Liver (tissue), 9 donors: ENCODE results near the gene TUB. TPM values are rescaled to one million over a fixed set of nuclear protein-coding genes. Genes with fewer than 3 reads are reported as not detected.

Experiments
- DNase-seq: peaks from one replicate; pipeline ENCODE4 v3.0.0-alpha.2; 2017; ENCODE audit warnings: low spot score
- H3K27ac ChIP-seq, 2 donors: one replicate each; pipeline ENCODE4 v1.7.0; 2013; ENCODE audit warnings: inconsistent platforms in 2 of 2, low read length in 2 of 2, control low read depth in 1 of 2, low read depth in 1 of 2, mild to moderate bottlenecking in 1 of 2
- H3K27me3 ChIP-seq, 4 donors: one replicate each; pipeline versions ENCODE4 v1.6.1 to v1.7.0; 2013; ENCODE audit warnings: low read length in 3 of 4, inconsistent platforms in 1 of 4, mild to moderate bottlenecking in 1 of 4, moderate library complexity in 1 of 4; ENCODE audit not compliant: control insufficient read depth in 4 of 4, insufficient read depth in 4 of 4
- H3K36me3 ChIP-seq, 4 donors: one replicate each; pipeline versions ENCODE4 v1.6.1 to v1.7.0; 2013; ENCODE audit warnings: low read length in 3 of 4, mild to moderate bottlenecking in 3 of 4, low read depth in 1 of 4, moderate library complexity in 1 of 4; ENCODE audit not compliant: control insufficient read depth in 4 of 4, insufficient read depth in 3 of 4
- H3K4me1 ChIP-seq, 4 donors: one replicate each; pipeline versions ENCODE4 v1.6.1 to v1.7.0; 2013; ENCODE audit warnings: low read length in 3 of 4, mild to moderate bottlenecking in 3 of 4, moderate library complexity in 1 of 4; ENCODE audit not compliant: control insufficient read depth in 4 of 4, insufficient read depth in 4 of 4
- H3K4me3 ChIP-seq, 3 donors: one replicate each; pipeline versions ENCODE4 v1.6.1 to v1.7.0; 2013; ENCODE audit warnings: low read length in 3 of 3, control low read depth in 1 of 3, low read depth in 1 of 3, mild to moderate bottlenecking in 1 of 3
- H3K9ac ChIP-seq, 2 donors: one replicate each; pipeline ENCODE4 v1.7.0; 2013; ENCODE audit warnings: low read length in 2 of 2, mild to moderate bottlenecking in 2 of 2, moderate library complexity in 2 of 2, control low read depth in 1 of 2, low read depth in 1 of 2
- H3K9me3 ChIP-seq, 4 donors: one replicate each; pipeline versions ENCODE4 v1.6.1 to v1.7.0; 2013; ENCODE audit warnings: low read length in 3 of 4; ENCODE audit not compliant: control insufficient read depth in 4 of 4
- FOXA2 ChIP-seq: IDR thresholded peaks from 2 replicates; pipeline ENCODE4 v1.6.1; 2016; ENCODE audit warnings: antibody characterized with exemption
- GABPA ChIP-seq, 2 donors: IDR thresholded peaks in 1 of 2; conservative IDR thresholded peaks in 1 of 2; 2 replicates each; pipeline ENCODE4 v1.6.1; 2016; ENCODE audit warnings: antibody characterized with exemption in 2 of 2, mild to moderate bottlenecking in 1 of 2, moderate library complexity in 1 of 2
- HNF4A ChIP-seq, 2 donors: conservative IDR thresholded peaks; 2 replicates each; pipeline ENCODE4 v1.6.1; 2016; ENCODE audit warnings: antibody characterized with exemption in 2 of 2, mild to moderate bottlenecking in 2 of 2
- JUND ChIP-seq, 2 donors: IDR thresholded peaks; 2 replicates each; pipeline ENCODE4 v1.6.1; 2016; ENCODE audit warnings: antibody characterized with exemption in 2 of 2
- NR2F2 ChIP-seq: IDR thresholded peaks from 2 replicates; pipeline ENCODE4 v1.6.1; 2016; ENCODE audit warnings: antibody characterized with exemption
- RAD21 ChIP-seq, 2 donors: IDR thresholded peaks; 2 replicates each; pipeline ENCODE4 v1.6.1; 2016; ENCODE audit warnings: antibody characterized with exemption in 2 of 2, mild to moderate bottlenecking in 2 of 2
- RXRA ChIP-seq, 2 donors: IDR thresholded peaks; 2 replicates each; pipeline ENCODE4 v1.6.1; 2017 to 2018; ENCODE audit warnings: antibody characterized with exemption in 2 of 2, mild to moderate bottlenecking in 1 of 2
- SP1 ChIP-seq: IDR thresholded peaks from 2 replicates; pipeline ENCODE4 v1.6.1; 2018; ENCODE audit warnings: antibody characterized with exemption, mild to moderate bottlenecking
- TAF1 ChIP-seq: conservative IDR thresholded peaks from 2 replicates; pipeline ENCODE4 v1.6.1; 2016; ENCODE audit warnings: antibody characterized with exemption, mild to moderate bottlenecking
- YY1 ChIP-seq: IDR thresholded peaks from 2 replicates; pipeline ENCODE4 v1.6.1; 2016; ENCODE audit warnings: antibody characterized with exemption, mild to moderate bottlenecking
- WGBS: extraction: QIAGEN DNeasy Blood & Tissue Kit; methylation state at CpG from one replicate; pipeline ENCODE4 v1.1.7; 2013; 5-methylcytosine and 5-hydroxymethylcytosine counted together
- polyA plus RNA-seq, 2 donors: library from polyadenylated mRNA; stranded (reverse) in 1 of 2; unstranded in 1 of 2; fragments of 200-250 nt in 1 of 2; fragments of >200 nt in 1 of 2; fragmentation: Nextera tagmentation in 1 of 2; extraction: Ambion mirVana in 1 of 2; gene quantifications; one replicate each; pipeline versions ENCODE4 v1.2.1 to v1.2.3, GENCODE V29; 2013 to 2015
- total RNA-seq, 2 donors: library from RNA; depleted of rRNA; stranded (reverse); fragments of >200 nt; gene quantifications; one replicate each; pipeline ENCODE4 v1.2.3, GENCODE V29; 2014
- TF ChIP-seq, protein P1 (sequence below): IDR thresholded peaks from 2 replicates; pipeline ENCODE4 v1.6.1; 2016; ENCODE audit warnings: antibody characterized with exemption
- TF ChIP-seq, protein P2 (sequence below): fragments of 150-350 bp; IDR thresholded peaks from 2 replicates; pipeline ENCODE4 v1.5.1; 2017; ENCODE audit warnings: improper control_type of control experiment, low read depth, low read length; ENCODE audit not compliant: missing input control
- TF ChIP-seq, protein P3 (sequence below): IDR thresholded peaks from 2 replicates; pipeline ENCODE4 v1.6.1; 2016; ENCODE audit warnings: antibody characterized with exemption
- TF ChIP-seq, protein P4 (sequence below): IDR thresholded peaks from 2 replicates; pipeline ENCODE4 v1.6.1; 2016; ENCODE audit warnings: antibody characterized with exemption
- TF ChIP-seq, protein P5 (sequence below): IDR thresholded peaks from 2 replicates; pipeline ENCODE4 v1.6.1; 2016; ENCODE audit warnings: antibody characterized with exemption, mild to moderate bottlenecking
- donor health status: healthy.
- donor health status: healthy.
- donor health status: healthy.
- donor health status: healthy.
- donor health status: healthy.

The TUB gene
- total and polyA plus RNA-seq, 4 donors = 0.15 to 1.3 (median 0.66) TPM

DNA sequence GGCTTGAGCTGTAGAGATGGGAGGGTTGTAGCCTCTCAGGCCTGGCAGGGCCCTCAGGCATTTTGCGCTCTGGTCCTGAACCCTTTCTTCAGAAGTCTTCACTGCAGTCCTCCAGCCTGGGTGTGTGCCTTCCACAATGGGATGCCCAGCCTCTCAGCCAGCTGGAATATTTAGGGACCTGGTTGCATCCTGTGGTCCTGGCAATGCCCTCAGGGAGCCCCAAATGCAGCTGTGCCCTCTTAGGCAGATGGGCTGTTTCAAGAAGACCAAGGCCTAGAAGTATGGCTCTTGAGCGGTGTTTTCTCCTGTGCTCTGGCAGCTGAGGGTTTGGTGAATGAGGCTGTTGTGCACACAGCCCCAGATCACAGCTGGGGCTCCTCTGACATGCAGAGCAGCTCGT is 6.7 kb downstream of the TUB start:
- Histone ChIP-seq H3K9ac (no peak overlapping the region), H3K4me3 (no peak overlapping the region), H3K27ac (no peak overlapping the region), H3K36me3 (no peaks in the 10 kb centered on the region), H3K27me3 (no peaks in the 10 kb centered on the region), H3K9me3 (no peaks in the 10 kb centered on the region), H3K4me1 (no peaks in the 10 kb centered on the region)
- 78% methylated on average over 3 of the region's 3 CpGs for WGBS
- DNase-seq = no peak
- TF ChIP-seq, protein P1, sequence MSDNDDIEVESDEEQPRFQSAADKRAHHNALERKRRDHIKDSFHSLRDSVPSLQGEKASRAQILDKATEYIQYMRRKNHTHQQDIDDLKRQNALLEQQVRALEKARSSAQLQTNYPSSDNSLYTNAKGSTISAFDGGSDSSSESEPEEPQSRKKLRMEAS = no peak
- TF ChIP-seq, protein P2, sequence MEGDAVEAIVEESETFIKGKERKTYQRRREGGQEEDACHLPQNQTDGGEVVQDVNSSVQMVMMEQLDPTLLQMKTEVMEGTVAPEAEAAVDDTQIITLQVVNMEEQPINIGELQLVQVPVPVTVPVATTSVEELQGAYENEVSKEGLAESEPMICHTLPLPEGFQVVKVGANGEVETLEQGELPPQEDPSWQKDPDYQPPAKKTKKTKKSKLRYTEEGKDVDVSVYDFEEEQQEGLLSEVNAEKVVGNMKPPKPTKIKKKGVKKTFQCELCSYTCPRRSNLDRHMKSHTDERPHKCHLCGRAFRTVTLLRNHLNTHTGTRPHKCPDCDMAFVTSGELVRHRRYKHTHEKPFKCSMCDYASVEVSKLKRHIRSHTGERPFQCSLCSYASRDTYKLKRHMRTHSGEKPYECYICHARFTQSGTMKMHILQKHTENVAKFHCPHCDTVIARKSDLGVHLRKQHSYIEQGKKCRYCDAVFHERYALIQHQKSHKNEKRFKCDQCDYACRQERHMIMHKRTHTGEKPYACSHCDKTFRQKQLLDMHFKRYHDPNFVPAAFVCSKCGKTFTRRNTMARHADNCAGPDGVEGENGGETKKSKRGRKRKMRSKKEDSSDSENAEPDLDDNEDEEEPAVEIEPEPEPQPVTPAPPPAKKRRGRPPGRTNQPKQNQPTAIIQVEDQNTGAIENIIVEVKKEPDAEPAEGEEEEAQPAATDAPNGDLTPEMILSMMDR = no peak
- TF ChIP-seq, protein P3, sequence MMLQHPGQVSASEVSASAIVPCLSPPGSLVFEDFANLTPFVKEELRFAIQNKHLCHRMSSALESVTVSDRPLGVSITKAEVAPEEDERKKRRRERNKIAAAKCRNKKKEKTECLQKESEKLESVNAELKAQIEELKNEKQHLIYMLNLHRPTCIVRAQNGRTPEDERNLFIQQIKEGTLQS = no peak
- no peak for TF ChIP-seq YY1
- TF ChIP-seq, protein P4, sequence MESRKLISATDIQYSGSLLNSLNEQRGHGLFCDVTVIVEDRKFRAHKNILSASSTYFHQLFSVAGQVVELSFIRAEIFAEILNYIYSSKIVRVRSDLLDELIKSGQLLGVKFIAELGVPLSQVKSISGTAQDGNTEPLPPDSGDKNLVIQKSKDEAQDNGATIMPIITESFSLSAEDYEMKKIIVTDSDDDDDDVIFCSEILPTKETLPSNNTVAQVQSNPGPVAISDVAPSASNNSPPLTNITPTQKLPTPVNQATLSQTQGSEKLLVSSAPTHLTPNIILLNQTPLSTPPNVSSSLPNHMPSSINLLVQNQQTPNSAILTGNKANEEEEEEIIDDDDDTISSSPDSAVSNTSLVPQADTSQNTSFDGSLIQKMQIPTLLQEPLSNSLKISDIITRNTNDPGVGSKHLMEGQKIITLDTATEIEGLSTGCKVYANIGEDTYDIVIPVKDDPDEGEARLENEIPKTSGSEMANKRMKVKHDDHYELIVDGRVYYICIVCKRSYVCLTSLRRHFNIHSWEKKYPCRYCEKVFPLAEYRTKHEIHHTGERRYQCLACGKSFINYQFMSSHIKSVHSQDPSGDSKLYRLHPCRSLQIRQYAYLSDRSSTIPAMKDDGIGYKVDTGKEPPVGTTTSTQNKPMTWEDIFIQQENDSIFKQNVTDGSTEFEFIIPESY = no peak
- TF ChIP-seq FOXA2 = no peak
- TF ChIP-seq JUND (IDR thresholded peaks at IDR 0.05) = no peak
- no peak for TF ChIP-seq HNF4A (conservative IDR thresholded peaks at IDR 0.05)
- TF ChIP-seq GABPA (IDR thresholded peaks at IDR 0.05 in 1 of 2, conservative IDR thresholded peaks at IDR 0.05 in 1 of 2) = no peak

DNA sequence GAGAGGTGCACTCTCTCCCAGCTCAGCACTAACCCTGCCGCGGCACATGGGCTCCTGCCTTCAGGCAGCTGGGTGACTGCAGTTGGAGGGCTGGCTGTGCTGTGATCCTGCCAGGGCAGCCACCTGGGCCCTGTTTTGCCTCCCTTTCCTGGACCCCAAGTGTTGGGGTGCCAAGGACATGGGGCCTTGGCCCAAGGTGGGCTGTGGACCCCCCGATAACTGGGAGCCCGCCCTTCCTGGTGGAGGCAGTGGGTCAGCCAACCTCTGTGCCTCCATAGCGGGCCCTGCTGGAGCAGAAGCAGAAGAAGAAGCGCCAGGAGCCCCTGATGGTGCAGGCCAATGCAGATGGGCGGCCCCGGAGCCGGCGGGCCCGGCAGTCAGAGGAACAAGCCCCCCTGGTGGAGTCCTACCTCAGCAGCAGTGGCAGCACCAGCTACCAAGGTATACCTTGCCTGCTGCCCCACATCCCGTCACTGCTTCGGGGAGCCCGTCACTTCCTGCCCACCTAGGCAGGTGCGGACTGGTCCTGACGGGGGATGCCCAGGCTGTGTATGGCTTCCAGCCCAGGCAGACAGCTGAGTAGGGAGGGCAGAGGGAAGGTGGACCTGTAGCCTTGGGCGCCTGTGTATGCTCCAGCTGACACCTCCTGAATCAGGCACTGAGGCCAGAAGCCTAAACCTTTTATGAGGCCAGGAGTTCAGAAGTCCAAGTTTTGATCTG is 8.9 kb downstream of the TUB start:
- no peaks in the 10 kb centered on the region for H3K9me3 ChIP-seq
- 92% methylated on average over 17 of the region's 17 CpGs for WGBS
- H3K27me3 ChIP-seq = no peaks in the 10 kb centered on the region
- H3K27ac ChIP-seq = no peak overlapping the region
- H3K4me3 ChIP-seq = no peak overlapping the region
- H3K36me3 ChIP-seq = no peaks in the 10 kb centered on the region
- TF ChIP-seq, protein P2 = no peak
- TF ChIP-seq SP1 (no peak), JUND (IDR thresholded peaks at IDR 0.05) (no peak), TAF1 (no peak), RAD21 (IDR thresholded peaks at IDR 0.05) (no peak), NR2F2 (no peak), YY1 (no peak), RXRA (IDR thresholded peaks at IDR 0.05) (no peak)
- TF ChIP-seq, protein P5, sequence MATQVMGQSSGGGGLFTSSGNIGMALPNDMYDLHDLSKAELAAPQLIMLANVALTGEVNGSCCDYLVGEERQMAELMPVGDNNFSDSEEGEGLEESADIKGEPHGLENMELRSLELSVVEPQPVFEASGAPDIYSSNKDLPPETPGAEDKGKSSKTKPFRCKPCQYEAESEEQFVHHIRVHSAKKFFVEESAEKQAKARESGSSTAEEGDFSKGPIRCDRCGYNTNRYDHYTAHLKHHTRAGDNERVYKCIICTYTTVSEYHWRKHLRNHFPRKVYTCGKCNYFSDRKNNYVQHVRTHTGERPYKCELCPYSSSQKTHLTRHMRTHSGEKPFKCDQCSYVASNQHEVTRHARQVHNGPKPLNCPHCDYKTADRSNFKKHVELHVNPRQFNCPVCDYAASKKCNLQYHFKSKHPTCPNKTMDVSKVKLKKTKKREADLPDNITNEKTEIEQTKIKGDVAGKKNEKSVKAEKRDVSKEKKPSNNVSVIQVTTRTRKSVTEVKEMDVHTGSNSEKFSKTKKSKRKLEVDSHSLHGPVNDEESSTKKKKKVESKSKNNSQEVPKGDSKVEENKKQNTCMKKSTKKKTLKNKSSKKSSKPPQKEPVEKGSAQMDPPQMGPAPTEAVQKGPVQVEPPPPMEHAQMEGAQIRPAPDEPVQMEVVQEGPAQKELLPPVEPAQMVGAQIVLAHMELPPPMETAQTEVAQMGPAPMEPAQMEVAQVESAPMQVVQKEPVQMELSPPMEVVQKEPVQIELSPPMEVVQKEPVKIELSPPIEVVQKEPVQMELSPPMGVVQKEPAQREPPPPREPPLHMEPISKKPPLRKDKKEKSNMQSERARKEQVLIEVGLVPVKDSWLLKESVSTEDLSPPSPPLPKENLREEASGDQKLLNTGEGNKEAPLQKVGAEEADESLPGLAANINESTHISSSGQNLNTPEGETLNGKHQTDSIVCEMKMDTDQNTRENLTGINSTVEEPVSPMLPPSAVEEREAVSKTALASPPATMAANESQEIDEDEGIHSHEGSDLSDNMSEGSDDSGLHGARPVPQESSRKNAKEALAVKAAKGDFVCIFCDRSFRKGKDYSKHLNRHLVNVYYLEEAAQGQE = no peak
- H3K4me1 ChIP-seq = no peaks in the 10 kb centered on the region
- no peak for DNase-seq
- no peak overlapping the region for H3K9ac ChIP-seq
